DOHH2 (cell line): ENCODE results near the gene MCOLN1.

Experiments used
- H3F3A ChIP-seq: fragments of 200-600 bp; sonication (generic), shearing (Covaris generic); 2 replicates; pipeline ENCODE4 v1.6.0; 2016; ENCODE audit warnings: antibody characterized with exemption, mild to moderate bottlenecking; ENCODE audit not compliant: control insufficient read depth, insufficient read depth
- H3K27ac ChIP-seq: fragments of 200-600 bp; sonication (generic); 2 replicates; pipeline ENCODE4 v1.5.1; 2014; ENCODE audit warnings: low read depth, mild to moderate bottlenecking, low read length, moderate library complexity
- H3K27me3 ChIP-seq: fragments of 200-600 bp; sonication (generic); 2 replicates; pipeline ENCODE4 v1.6.1; 2014; ENCODE audit warnings: mild to moderate bottlenecking, low read length, mixed read lengths; ENCODE audit not compliant: control insufficient read depth
- H3K36me3 ChIP-seq: fragments of 200-600 bp; sonication (generic); 2 replicates; pipeline ENCODE4 v1.6.1; 2014; ENCODE audit warnings: mild to moderate bottlenecking, low read length, moderate library complexity, mixed read lengths; ENCODE audit not compliant: control insufficient read depth
- H3K4me1 ChIP-seq: fragments of 200-600 bp; sonication (generic); 2 replicates; pipeline ENCODE4 v1.6.1; 2014; ENCODE audit warnings: mild to moderate bottlenecking, low read length, mixed read lengths; ENCODE audit not compliant: control insufficient read depth
- H3K4me2 ChIP-seq: fragments of 200-600 bp; sonication (generic); 2 replicates; pipeline ENCODE4 v1.6.0; 2014; ENCODE audit warnings: mild to moderate bottlenecking, low read length, moderate library complexity
- H3K4me3 ChIP-seq: fragments of 200-600 bp; sonication (generic); 2 replicates; pipeline ENCODE4 v1.5.1; 2014; ENCODE audit warnings: mild to moderate bottlenecking, low read length, mixed read lengths
- H3K79me2 ChIP-seq: fragments of 200-600 bp; sonication (generic); 2 replicates; pipeline ENCODE4 v1.6.1; 2014; ENCODE audit warnings: mild to moderate bottlenecking, low read length, mixed read lengths; ENCODE audit not compliant: control insufficient read depth
- H3K9me2 ChIP-seq: fragments of 200-600 bp; sonication (generic); replicated peaks from 2 replicates; pipeline ENCODE4 v1.6.1; 2014; ENCODE audit warnings: mild to moderate bottlenecking, low read length, mixed read lengths; ENCODE audit not compliant: control insufficient read depth
- H3K9me3 ChIP-seq: fragments of 200-600 bp; sonication (generic); 2 replicates; pipeline ENCODE4 v1.6.1; 2014; ENCODE audit warnings: antibody characterized with exemption, low read length, mixed read lengths; ENCODE audit not compliant: control insufficient read depth, insufficient read depth
- H4K20me1 ChIP-seq: fragments of 200-600 bp; sonication (generic); 2 replicates; pipeline ENCODE4 v1.6.0; 2014; ENCODE audit warnings: low read depth, mild to moderate bottlenecking, antibody characterized with exemption, low read length, moderate library complexity; ENCODE audit not compliant: control insufficient read depth, insufficient read depth
- CTCF ChIP-seq: fragments of 200-600 bp; sonication (generic); IDR thresholded peaks from one replicate; pipeline ENCODE4 v1.5.1; 2014; ENCODE audit warnings: antibody characterized with exemption, mild to moderate bottlenecking, low read depth, low read length; ENCODE audit not compliant: poor library complexity, severe bottlenecking
- EZH2phosphoT487 ChIP-seq: fragments of 200-600 bp; sonication (generic); IDR thresholded peaks from 2 replicates; pipeline ENCODE4 v1.6.1; 2017; ENCODE audit warnings: borderline replicate concordance, mild to moderate bottlenecking, antibody characterized with exemption, low read length, moderate library complexity, mixed read lengths

The MCOLN1 gene

GRCh38 chr19:7578127-7578526, 55.7 kb downstream of the MCOLN1 start:
- Histone ChIP-seq H3K79me2 (no peaks in the 10 kb centered on the region), H3K36me3 (no peaks in the 10 kb centered on the region), H3K4me1 (no peaks in the 10 kb centered on the region), H3K4me2 (no peak overlapping the region), H3K4me3 (no peak overlapping the region), H3F3A (no peaks in the 10 kb centered on the region), H3K27ac (no peak overlapping the region), H3K9me2 (no peaks in the 10 kb centered on the region), H3K9me3 (no peaks in the 10 kb centered on the region), H3K27me3 (no peaks in the 10 kb centered on the region; the same call in 1 of the 2 replicates), H4K20me1 (no peaks in the 10 kb centered on the region)
- no peak for TF ChIP-seq CTCF

- no peaks in the 10 kb centered on the region for H3K36me3 ChIP-seq
- H3F3A ChIP-seq: no peaks in the 10 kb centered on the region
- H3K79me2 ChIP-seq: no peaks in the 10 kb centered on the region
- no peaks in the 10 kb centered on the region for H3K4me1 ChIP-seq
- no peaks in the 10 kb centered on the region for H3K9me3 ChIP-seq
- H3K27ac ChIP-seq: no peak overlapping the region
- H3K4me3 ChIP-seq: no peak overlapping the region
- no peaks in the 10 kb centered on the region; the same call in 1 of the 2 replicates for H3K27me3 ChIP-seq
- TF ChIP-seq EZH2phosphoT487: no peak
- TF ChIP-seq CTCF: no peak
- H4K20me1 ChIP-seq: no peaks in the 10 kb centered on the region
- no peaks in the 10 kb centered on the region for H3K9me2 ChIP-seq
- no peak overlapping the region for H3K4me2 ChIP-seq
These were observed 56.8 kb downstream of the MCOLN1 start for GRCh38 chr19:7579182-7579581.

GRCh38 chr19:7582446-7582845, 60.0 kb downstream of the MCOLN1 start:
- TF ChIP-seq CTCF (no peak), EZH2phosphoT487 (no peak)
- Histone ChIP-seq H3K27ac (no peak overlapping the region), H3K9me2 (no peaks in the 10 kb centered on the region), H3K4me1 (no peaks in the 10 kb centered on the region), H3K9me3 (no peaks in the 10 kb centered on the region), H3K4me2 (no peak overlapping the region), H3K79me2 (no peaks in the 10 kb centered on the region), H3K27me3 (no peaks in the 10 kb centered on the region; the same call in 1 of the 2 replicates), H3K4me3 (no peak overlapping the region), H3K36me3 (no peaks in the 10 kb centered on the region), H3F3A (no peaks in the 10 kb centered on the region), H4K20me1 (no peaks in the 10 kb centered on the region)
